Body of pancreas (tissue), 4 donors: ENCODE data around the gene RAI1. TPM values are rescaled to one million over a fixed set of nuclear protein-coding genes. Genes with fewer than 3 reads are reported as not detected.

ENCODE experiments used
- ATAC-seq: fragments of 150-250 bp; one replicate; pipeline ENCODE4 v1.9.1; 2016
- DNase-seq, 4 donors: peaks; one replicate each; pipeline ENCODE4 v3.0.0-alpha.2; 2019
- H3K27ac ChIP-seq, 4 donors: fragments of 200-600 bp; sonication (generic); 1 replicate in 3 of 4; 2 replicates in 1 of 4; pipeline versions ENCODE4 v1.5.1 to v1.6.1; 2016 to 2019; ENCODE audit warnings: mild to moderate bottlenecking in 1 of 4, mixed read lengths in 1 of 4, moderate library complexity in 1 of 4
- H3K27me3 ChIP-seq, 2 donors: fragments of 200-600 bp; sonication (generic); one replicate each; pipeline ENCODE4 v1.6.0; 2016; ENCODE audit warnings: mild to moderate bottlenecking in 1 of 2
- H3K36me3 ChIP-seq, 2 donors: fragments of 200-600 bp; sonication (generic); replicated peaks in 1 of 2; 2 replicates each; pipeline ENCODE4 v1.5.1; 2016; ENCODE audit warnings: low read depth in 2 of 2; ENCODE audit not compliant: insufficient read depth in 1 of 2
- H3K4me1 ChIP-seq: fragments of 200-600 bp; sonication (generic); one replicate; pipeline ENCODE4 v1.6.0; 2016
- H3K4me3 ChIP-seq, 2 donors: fragments of 200-600 bp; sonication (generic); 1 replicate in 1 of 2; 2 replicates in 1 of 2; pipeline ENCODE4 v1.5.1; 2016 to 2019
- H3K9me3 ChIP-seq, 3 donors: fragments of 200-600 bp; sonication (generic); 1 replicate in 2 of 3; 2 replicates in 1 of 3; pipeline ENCODE4 v1.5.1; 2016
- POLR2A ChIP-seq, 3 donors: fragments of 450-650 bp; IDR thresholded peaks; one replicate each; pipeline ENCODE4 v1.6.1; 2016; ENCODE audit warnings: antibody characterized with exemption in 3 of 3, mild to moderate bottlenecking in 2 of 3
- WGBS, 2 donors: methylation state at CpG; one replicate each; pipeline ENCODE4 v1.1.5; 2017; 5-methylcytosine and 5-hydroxymethylcytosine counted together
- intact Hi-C: fragments of 100-400 bp; cut with DNase I; formaldehyde crosslinking; loops from one replicate; pipeline ENCODE4 v1.15.1; 2023
- total RNA-seq, 2 donors: library from RNA; depleted of rRNA; stranded (reverse); fragments of >200 nt; gene quantifications; one replicate each; pipeline ENCODE4 v1.1.0, GENCODE V29; 2016
- TF ChIP-seq, protein P1 (sequence below), 7 experiments: fragments of 450-650 bp in 4 of 7; fragments of 200-600 bp in 3 of 7; sonication (generic) in 3 of 7; IDR thresholded peaks; one replicate each; pipeline ENCODE4 v1.5.1; 2016 to 2019; ENCODE audit warnings: antibody characterized with exemption in 7 of 7

Gene RAI1
- total RNA-seq, 2 donors from 2014 or later = 16.3 to 41.5 TPM

DNA sequence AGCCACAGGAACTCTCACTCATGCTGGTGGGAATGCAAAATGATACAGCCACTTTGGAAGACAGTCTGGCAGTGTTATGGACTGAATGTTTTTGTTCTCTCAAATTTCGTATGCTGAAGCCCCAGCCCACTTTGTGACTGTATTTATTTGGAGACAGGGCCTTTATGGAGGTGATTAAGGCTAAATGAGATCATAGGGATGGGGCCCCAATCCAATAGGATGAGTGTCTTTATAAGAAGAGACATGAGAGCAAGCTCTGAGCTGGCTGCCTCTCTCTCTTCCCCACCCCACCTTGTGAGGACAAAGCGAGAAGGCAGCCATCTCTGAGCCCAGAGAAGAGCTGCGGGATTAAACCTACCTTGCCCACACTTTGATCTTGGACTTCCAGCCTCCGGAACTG lies 21.9 kb upstream of the RAI1 start:
- no peaks in the 10 kb centered on the region for H3K9me3 ChIP-seq
- no peak overlapping the region for H3K4me3 ChIP-seq
- DNase-seq = no peak
- TF ChIP-seq, protein P1, sequence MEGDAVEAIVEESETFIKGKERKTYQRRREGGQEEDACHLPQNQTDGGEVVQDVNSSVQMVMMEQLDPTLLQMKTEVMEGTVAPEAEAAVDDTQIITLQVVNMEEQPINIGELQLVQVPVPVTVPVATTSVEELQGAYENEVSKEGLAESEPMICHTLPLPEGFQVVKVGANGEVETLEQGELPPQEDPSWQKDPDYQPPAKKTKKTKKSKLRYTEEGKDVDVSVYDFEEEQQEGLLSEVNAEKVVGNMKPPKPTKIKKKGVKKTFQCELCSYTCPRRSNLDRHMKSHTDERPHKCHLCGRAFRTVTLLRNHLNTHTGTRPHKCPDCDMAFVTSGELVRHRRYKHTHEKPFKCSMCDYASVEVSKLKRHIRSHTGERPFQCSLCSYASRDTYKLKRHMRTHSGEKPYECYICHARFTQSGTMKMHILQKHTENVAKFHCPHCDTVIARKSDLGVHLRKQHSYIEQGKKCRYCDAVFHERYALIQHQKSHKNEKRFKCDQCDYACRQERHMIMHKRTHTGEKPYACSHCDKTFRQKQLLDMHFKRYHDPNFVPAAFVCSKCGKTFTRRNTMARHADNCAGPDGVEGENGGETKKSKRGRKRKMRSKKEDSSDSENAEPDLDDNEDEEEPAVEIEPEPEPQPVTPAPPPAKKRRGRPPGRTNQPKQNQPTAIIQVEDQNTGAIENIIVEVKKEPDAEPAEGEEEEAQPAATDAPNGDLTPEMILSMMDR (IDR thresholded peaks at IDR 0.05) = no peak
- no peak for TF ChIP-seq POLR2A (IDR thresholded peaks at IDR 0.05)
- H3K27me3 ChIP-seq = no peaks in the 10 kb centered on the region
- H3K4me1 ChIP-seq = peaks cover 8% of the 10 kb centered on the region
- WGBS, 2 donors = 86 to 90% methylated on average over 4 of the region's 4 CpGs
- intact Hi-C loops = no loop called here
- no peaks in the 10 kb centered on the region for H3K36me3 ChIP-seq
- no peak for ATAC-seq
- no peak overlapping the region for H3K27ac ChIP-seq

DNA sequence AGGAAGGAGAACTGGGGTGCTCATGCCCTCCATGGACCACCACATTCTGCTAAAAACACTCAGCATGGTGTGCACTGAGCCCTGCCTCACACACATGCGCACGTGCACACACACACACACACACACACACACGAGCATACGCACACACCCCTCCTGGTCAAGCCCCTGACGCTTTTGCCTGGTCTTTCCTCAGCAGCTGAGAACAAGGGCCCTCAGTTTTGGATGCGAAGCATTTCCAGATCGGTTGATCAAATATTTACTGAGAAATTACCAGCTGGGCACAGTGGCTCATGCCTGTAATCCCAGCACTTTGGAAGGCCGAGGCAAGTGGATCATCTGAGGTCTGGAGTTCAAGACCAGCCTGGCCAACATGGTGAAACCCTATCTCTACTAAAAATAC lies 20.1 kb upstream of the RAI1 start:
- Histone ChIP-seq H3K4me1 (peaks cover 8% of the 10 kb centered on the region), H3K4me3 (no peak overlapping the region), H3K27me3 (no peaks in the 10 kb centered on the region), H3K27ac (peak overlapping the region in 2 of 4 donors; percentile 29 to 55), H3K9me3 (no peaks in the 10 kb centered on the region), H3K36me3 (no peaks in the 10 kb centered on the region)
- ATAC-seq (peak; percentile 59), DNase-seq (peak; percentile 39 to 71 (median 50))
- WGBS, 2 donors = 13 to 21% methylated on average over 4 to 8 of the region's 8 CpGs
- TF ChIP-seq POLR2A (IDR thresholded peaks at IDR 0.05) = no peak
- TF ChIP-seq, protein P1 (IDR thresholded peaks at IDR 0.05) = no peak
- intact Hi-C loops = no loop called here

DNA sequence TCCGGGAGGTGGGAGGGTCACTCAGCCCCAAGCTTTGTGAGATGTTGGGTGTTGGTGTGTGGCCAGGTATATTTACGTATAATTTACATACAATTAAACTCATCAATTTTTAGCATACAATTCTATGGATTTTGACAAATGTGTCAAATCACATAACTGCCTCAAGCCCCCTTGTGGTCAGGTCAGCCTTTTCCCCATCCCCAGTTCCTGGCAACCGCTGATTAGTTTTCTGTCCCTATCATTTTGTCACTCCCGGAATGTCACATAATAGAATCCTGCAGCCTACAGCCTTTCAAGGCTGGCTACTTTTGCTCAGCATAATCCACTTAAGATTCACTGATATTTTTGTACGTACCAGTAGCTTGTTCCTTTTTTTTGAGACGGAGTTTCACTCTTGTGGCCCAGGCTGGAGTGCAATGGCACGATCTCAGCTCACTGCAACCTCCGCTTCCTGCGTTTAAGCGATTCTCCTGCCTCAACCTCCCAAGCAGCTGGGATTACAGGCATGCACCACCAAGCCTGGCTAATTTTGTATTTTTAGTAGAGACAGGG lies 19.3 kb upstream of the RAI1 start:
- intact Hi-C loops = no loop called here
- TF ChIP-seq POLR2A (IDR thresholded peaks at IDR 0.05) = no peak
- TF ChIP-seq, protein P1 (IDR thresholded peaks at IDR 0.05) = no peak
- no peaks in the 10 kb centered on the region for H3K36me3 ChIP-seq
- H3K4me3 ChIP-seq = no peak overlapping the region
- ATAC-seq (no peak), DNase-seq (no peak)
- H3K4me1 ChIP-seq = peaks cover 8% of the 10 kb centered on the region
- H3K27me3 ChIP-seq = no peaks in the 10 kb centered on the region
- 88 to 91% methylated on average over 10 of the region's 10 CpGs for WGBS, 2 donors
- H3K9me3 ChIP-seq = no peaks in the 10 kb centered on the region
- no peak overlapping the region for H3K27ac ChIP-seq

DNA sequence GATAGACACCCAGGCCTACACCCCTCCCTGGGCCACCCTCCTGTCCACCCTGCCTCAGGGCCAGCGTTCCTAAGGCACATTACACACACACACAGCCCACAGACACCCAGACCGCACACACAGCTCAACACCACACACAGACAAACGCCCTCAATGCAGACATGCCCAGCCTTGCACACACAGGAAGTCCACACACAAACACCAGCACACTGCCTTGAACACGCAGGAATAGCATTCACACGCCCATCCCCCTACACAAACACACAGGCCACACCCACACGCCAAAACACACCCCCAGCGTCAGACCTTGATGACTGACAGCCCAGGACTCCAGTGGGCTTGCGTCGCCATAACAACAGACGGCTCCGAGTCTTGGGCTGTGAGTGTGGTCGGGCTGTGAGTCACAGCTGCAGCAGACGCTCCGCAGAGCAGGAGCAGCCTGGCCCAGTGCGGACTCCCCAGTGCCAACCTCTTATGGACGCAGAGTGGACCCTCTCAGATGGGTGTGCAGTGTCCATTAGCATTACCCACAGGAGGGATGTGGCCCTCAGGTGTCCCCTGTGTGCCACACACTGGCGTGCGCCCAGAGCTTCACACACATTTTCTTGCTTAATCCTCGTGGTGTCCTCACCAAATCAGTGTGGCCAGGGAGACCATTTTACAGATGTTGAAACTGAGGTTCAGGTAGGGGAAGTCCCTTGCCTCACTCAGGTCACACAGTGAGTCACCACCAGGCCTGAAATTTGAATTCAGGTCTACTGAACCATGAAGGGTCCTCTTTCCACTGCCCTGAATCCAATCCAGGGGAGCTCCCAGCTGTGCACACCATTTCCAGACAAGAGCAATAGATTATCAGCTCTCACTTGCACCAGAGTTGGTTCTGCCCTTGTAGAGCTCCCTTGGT lies 17.8 kb upstream of the RAI1 start:
- intact Hi-C loops = no loop called here
- Histone ChIP-seq H3K36me3 (no peaks in the 10 kb centered on the region), H3K4me3 (no peak overlapping the region), H3K27me3 (no peaks in the 10 kb centered on the region), H3K4me1 (peaks cover 8% of the 10 kb centered on the region), H3K27ac (no peak overlapping the region), H3K9me3 (no peaks in the 10 kb centered on the region)
- TF ChIP-seq POLR2A (IDR thresholded peaks at IDR 0.05) = no peak
- TF ChIP-seq, protein P1 (IDR thresholded peaks at IDR 0.05) = no peak
- DNase-seq = peak in 2 of 4 donors; percentile 24 to 60
- 54 to 59% methylated on average over 9 to 19 of the region's 19 CpGs for WGBS, 2 donors
- ATAC-seq = no peak
